ENCODE measurements around the gene GRM8.

DNA sequence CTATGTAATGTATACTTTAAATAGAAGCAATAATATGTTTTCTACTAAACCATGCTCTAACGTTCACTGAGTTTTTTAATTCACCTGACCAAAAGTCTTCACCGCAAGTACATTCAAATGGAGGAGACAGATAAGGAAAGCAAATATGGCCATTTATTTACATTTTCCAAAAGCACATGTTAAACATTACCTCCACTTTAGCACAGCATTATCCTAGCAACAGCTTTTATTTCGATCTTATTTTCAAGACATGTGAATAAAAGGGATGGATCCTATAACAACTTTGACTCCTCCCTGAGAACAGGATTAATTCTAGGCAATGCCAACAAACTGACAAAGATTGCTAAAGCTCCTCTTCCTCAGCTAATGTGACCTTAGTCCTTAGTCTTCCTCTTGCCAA lies 11.5 kb upstream of the GRM8 start:
- TF ChIP-seq, protein P1, sequence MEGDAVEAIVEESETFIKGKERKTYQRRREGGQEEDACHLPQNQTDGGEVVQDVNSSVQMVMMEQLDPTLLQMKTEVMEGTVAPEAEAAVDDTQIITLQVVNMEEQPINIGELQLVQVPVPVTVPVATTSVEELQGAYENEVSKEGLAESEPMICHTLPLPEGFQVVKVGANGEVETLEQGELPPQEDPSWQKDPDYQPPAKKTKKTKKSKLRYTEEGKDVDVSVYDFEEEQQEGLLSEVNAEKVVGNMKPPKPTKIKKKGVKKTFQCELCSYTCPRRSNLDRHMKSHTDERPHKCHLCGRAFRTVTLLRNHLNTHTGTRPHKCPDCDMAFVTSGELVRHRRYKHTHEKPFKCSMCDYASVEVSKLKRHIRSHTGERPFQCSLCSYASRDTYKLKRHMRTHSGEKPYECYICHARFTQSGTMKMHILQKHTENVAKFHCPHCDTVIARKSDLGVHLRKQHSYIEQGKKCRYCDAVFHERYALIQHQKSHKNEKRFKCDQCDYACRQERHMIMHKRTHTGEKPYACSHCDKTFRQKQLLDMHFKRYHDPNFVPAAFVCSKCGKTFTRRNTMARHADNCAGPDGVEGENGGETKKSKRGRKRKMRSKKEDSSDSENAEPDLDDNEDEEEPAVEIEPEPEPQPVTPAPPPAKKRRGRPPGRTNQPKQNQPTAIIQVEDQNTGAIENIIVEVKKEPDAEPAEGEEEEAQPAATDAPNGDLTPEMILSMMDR (IDR thresholded peaks at IDR 0.05), result no peak
- TF ChIP-seq POLR2AphosphoS5 (IDR thresholded peaks at IDR 0.05), result no peak
